Measurements from ENCODE around the gene SHMT2. TPM values are rescaled to one million over a fixed set of nuclear protein-coding genes. Genes with fewer than 3 reads are reported as not detected.

SHMT2 gene
- total RNA-seq, 1 experiment from 2014 or later = 280 TPM

DNA sequence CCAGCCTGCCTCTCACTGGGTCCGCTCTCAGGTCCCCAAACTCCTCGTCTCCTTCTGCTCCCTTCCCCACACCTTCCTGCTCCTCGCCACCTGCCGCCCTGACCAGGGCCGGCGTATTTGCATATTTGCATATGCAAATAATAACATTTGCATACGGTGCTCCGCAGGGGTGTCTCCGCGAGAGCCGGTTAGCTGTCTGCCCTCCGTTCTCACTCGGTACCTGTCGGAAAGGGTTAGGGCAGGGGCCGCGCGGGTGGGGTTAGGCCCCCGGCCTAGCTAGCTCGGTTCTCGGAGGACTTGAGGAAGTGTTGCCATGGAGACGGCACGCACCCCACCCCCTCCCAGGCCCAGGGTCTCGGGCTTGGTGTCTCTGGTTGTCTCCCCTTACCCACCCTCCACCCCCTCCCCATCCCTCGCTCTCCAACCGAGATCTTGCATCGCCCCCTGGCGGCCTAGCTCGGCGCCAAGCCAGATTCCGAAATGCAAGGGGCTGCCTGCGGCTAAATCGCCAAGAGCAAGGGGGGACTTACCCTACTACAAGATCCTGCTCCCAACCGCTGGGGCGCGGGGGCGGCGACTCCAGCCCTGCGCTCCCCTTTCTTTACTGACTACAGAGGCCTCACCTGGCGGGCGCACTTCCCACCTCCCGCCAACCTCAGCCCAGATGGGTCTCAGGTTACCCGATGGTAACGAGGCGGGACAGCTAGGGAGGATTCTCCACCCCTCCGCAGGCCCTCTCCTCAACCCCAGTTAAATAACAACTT lies 13.4 kb downstream of the SHMT2 start:
- peaks cover 4% of the 10 kb centered on the region; the same call in 1 of the 2 replicates for H3K27me3 ChIP-seq (ENCODE audit: insufficient read depth, low read length)
- no peaks in the 10 kb centered on the region for H3K9me3 ChIP-seq (ENCODE audit: control insufficient read depth in 1 of 2, insufficient read depth in 1 of 2, low read depth in 1 of 2, low read length in 2 of 2)
- H3K4me3 ChIP-seq (replicated peaks in 1 of 2; ENCODE audit: low read depth in 1 of 2, low read length in 2 of 2) = peak overlapping the region; percentile 48 to 60
- intact Hi-C loops (cut with micrococcal nuclease) = loop anchor here (1.0 to 10.0 kb wide), 2 partner anchors 30 to 118 kb away; partner anchors contain the start of gene LRP1
- no peaks in the 10 kb centered on the region for H3K36me3 ChIP-seq (ENCODE audit: control insufficient read depth in 1 of 2, insufficient read depth in 2 of 2, low read length in 2 of 2)
- no peaks in the 10 kb centered on the region for H3K9me2 ChIP-seq (ENCODE audit: insufficient read depth)
- H3K4me1 ChIP-seq (ENCODE audit: control insufficient read depth in 1 of 2, insufficient read depth in 2 of 2, low read length in 2 of 2) = peaks cover 42 to 65% of the 10 kb centered on the region in 2 experiments
- H2AFZ ChIP-seq (ENCODE audit: low read depth, low read length, poor library complexity, severe bottlenecking) = peak overlapping the region; percentile 46
- TF ChIP-seq POLR2A (IDR thresholded peaks at IDR 0.05; ENCODE audit: borderline replicate concordance, extremely low read depth, insufficient read depth, insufficient read length) (no peak), ELF1 (IDR thresholded peaks at IDR 0.05; ENCODE audit: borderline replicate concordance, low read depth) (no peak), ZFX (IDR thresholded peaks at IDR 0.05) (peak; percentile 19; the same call in 1 of the 2 replicates), YY1 (IDR thresholded peaks at IDR 0.05; ENCODE audit: extremely low read depth, insufficient replicate concordance, low read depth, low read length) (no peak)
- TF ChIP-seq, protein P1, sequence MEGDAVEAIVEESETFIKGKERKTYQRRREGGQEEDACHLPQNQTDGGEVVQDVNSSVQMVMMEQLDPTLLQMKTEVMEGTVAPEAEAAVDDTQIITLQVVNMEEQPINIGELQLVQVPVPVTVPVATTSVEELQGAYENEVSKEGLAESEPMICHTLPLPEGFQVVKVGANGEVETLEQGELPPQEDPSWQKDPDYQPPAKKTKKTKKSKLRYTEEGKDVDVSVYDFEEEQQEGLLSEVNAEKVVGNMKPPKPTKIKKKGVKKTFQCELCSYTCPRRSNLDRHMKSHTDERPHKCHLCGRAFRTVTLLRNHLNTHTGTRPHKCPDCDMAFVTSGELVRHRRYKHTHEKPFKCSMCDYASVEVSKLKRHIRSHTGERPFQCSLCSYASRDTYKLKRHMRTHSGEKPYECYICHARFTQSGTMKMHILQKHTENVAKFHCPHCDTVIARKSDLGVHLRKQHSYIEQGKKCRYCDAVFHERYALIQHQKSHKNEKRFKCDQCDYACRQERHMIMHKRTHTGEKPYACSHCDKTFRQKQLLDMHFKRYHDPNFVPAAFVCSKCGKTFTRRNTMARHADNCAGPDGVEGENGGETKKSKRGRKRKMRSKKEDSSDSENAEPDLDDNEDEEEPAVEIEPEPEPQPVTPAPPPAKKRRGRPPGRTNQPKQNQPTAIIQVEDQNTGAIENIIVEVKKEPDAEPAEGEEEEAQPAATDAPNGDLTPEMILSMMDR (IDR thresholded peaks at IDR 0.05 in 2 of 3, conservative IDR thresholded peaks at IDR 0.05 in 1 of 3; ENCODE audit: borderline replicate concordance in 1 of 3, insufficient read depth in 1 of 3, low read depth in 2 of 3, low read length in 2 of 3) = peak in 2 of 3 experiments; percentile 68 to 83; a peak in 4 of 6 replicates
- DNase-seq (ENCODE audit: low read depth, low spot score) (peak; percentile 56), ATAC-seq (peak; percentile 45)
- H3K79me2 ChIP-seq (ENCODE audit: insufficient read depth, low read length) = no peaks in the 10 kb centered on the region
- H3K9ac ChIP-seq (ENCODE audit: low read length) = peak overlapping the region; percentile 44
- POLR2A ChIA-PET = interaction anchor here (0.6 to 1.7 kb wide), 6 partner anchors 14 to 600 kb away, joined by 3 to 8 read pairs (median 4); partner anchors contain the start of genes SHMT2 and STAT6
- H4K20me1 ChIP-seq (ENCODE audit: insufficient read depth) = no peaks in the 10 kb centered on the region
- H3K4me2 ChIP-seq (ENCODE audit: low read length) = peak overlapping the region; percentile 95
- no TSS peak for BruUV-seq (replicated peaks)
- RAD21 ChIA-PET (ENCODE audit: low non-redundant PET in 1 of 2, low total read pairs in 2 of 2, uncharacterized antibody in 2 of 2, unreplicated experiment in 2 of 2) = interaction anchor here (0.6 to 2.1 kb wide), 5 partner anchors 17 to 164 kb away, joined by 3 to 13 read pairs (median 4); partner anchors contain the start of gene NXPH4 (in 1 of the 2)
- CTCF ChIA-PET = interaction anchor here (0.6 to 4.6 kb wide), 31 partner anchors 9 to 737 kb away, joined by 3 to 103 read pairs (median 6); partner anchors contain the start of genes INHBE, LRP1, NXPH4 and SHMT2
- no peak overlapping the region for H3K27ac ChIP-seq (ENCODE audit: low read depth, low read length)
